Embryonic facial prominence (tissue), 1 donor: ENCODE measurements around the gene TNN.

Source experiments
- DNase-seq: peaks from one replicate; pipeline ENCODE4 v3.0.0-alpha.2; 2016; ENCODE audit errors: extremely low spot score

TNN gene

GRCh38 chr1:175173531-175173930 lies 105.9 kb downstream of the TNN start:
- DNase-seq: no peak

- no peak for DNase-seq
These were observed 106.9 kb downstream of the TNN start for GRCh38 chr1:175174309-175175102.

GRCh38 chr1:175176246-175176645 lies 108.6 kb downstream of the TNN start:
- no peak for DNase-seq

- no peak for DNase-seq
These were observed 110.4 kb downstream of the TNN start for GRCh38 chr1:175178056-175178455.

GRCh38 chr1:175178456-175178855 lies 110.8 kb downstream of the TNN start:
- DNase-seq: no peak

GRCh38 chr1:175179837-175180590 lies 112.4 kb downstream of the TNN start:
- DNase-seq: no peak

- DNase-seq: no peak
These were observed 114.6 kb downstream of the TNN start for GRCh38 chr1:175182201-175182746.

- no peak for DNase-seq
These were observed 116.0 kb downstream of the TNN start for GRCh38 chr1:175183586-175183985.

GRCh38 chr1:175185903-175186302 lies 118.3 kb downstream of the TNN start:
- no peak for DNase-seq

GRCh38 chr1:175186433-175187160 lies 119.0 kb downstream of the TNN start:
- no peak for DNase-seq

GRCh38 chr1:175188936-175189335 lies 121.3 kb downstream of the TNN start:
- no peak for DNase-seq

GRCh38 chr1:175191659-175192058 lies 124.0 kb downstream of the TNN start:
- no peak for DNase-seq

GRCh38 chr1:175192111-175192629 lies 124.5 kb downstream of the TNN start:
- no peak for DNase-seq

- no peak for DNase-seq
These were observed 125.2 kb downstream of the TNN start, which contains the start of gene KIAA0040 for GRCh38 chr1:175192630-175193526. KIAA0040 (minus strand) TSS chr1:175192776; CDS start chr1:175161013, 31,763 bp downstream.

GRCh38 chr1:175193527-175193910 lies 125.9 kb downstream of the TNN start:
- DNase-seq: no peak

GRCh38 chr1:175195281-175195680 lies 127.6 kb downstream of the TNN start:
- DNase-seq: no peak

GRCh38 chr1:175195798-175196197 lies 128.2 kb downstream of the TNN start:
- no peak for DNase-seq

- DNase-seq: no peak
These were observed 129.9 kb downstream of the TNN start for GRCh38 chr1:175197531-175197930.
